T-helper 1 cell treated with Interleukin-12 subunit alpha and Interleukin-12 subunit beta and Interleukin-4 antibody, amounts not matched to agents 30 μg/mL and 1 μg/mL, for 36 hours (primary cell): ENCODE measurements around the gene GSDMA.

Experiments
- H3K27ac Mint-ChIP-seq: one replicate; pipeline ENCODE4 v1.8.0; 2021; ENCODE audit warnings: mild to moderate bottlenecking, mixed read lengths
- H3K27me3 Mint-ChIP-seq: one replicate; pipeline ENCODE4 v1.8.0; 2021; ENCODE audit warnings: low read depth, mixed read lengths
- H3K36me3 Mint-ChIP-seq: one replicate; pipeline ENCODE4 v1.8.0; 2021; ENCODE audit warnings: low read depth, mixed read lengths
- H3K4me1 Mint-ChIP-seq: one replicate; pipeline ENCODE4 v1.8.0; 2021; ENCODE audit warnings: low read depth, mixed read lengths
- H3K4me3 Mint-ChIP-seq: one replicate; pipeline ENCODE4 v1.8.0; 2021; ENCODE audit warnings: mild to moderate bottlenecking, moderate library complexity, mixed read lengths
- H3K9me3 Mint-ChIP-seq: one replicate; pipeline ENCODE4 v1.8.0; 2021; ENCODE audit warnings: mixed read lengths

The GSDMA gene

DNA sequence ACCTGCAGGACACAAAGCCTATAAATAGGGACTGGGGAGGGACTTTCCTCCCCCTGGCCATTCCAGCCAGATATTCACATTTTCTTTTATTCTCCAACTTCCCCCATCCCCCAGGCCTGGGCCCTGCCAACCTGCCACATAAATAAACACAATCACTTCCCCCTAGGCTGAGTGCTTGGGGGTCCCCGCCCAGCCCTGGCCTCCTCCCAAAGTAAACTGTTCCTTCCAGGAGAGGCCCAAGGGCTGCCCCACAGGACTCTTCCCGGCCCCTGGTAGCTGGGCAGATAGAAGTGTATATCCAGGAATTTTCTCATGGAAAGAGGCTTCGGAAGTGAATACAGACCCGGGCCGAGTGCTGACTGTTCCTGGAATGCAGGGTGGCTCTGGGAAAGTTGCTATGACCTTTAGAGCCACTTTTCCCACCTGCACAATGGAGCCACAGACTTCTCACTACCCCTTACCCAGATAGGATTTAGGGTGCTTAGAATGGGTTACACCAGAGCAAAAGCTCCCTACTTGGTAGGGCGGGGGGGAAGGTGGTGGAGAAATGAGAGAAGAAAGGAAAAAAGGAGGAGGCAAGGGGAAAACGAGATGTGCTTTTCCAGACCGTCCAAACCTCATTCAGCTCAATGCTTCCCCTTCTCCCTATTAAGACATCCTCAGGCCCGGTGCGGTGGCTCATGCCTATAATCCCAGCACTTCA, 60.9 kb downstream of the GSDMA start:
- Mint-ChIP-seq H3K4me1 (peaks cover 14% of the 10 kb centered on the region), H3K4me3 (no peak overlapping the region), H3K27me3 (no peaks in the 10 kb centered on the region), H3K36me3 (peaks cover 43% of the 10 kb centered on the region), H3K27ac (no peak overlapping the region), H3K9me3 (no peaks in the 10 kb centered on the region)

DNA sequence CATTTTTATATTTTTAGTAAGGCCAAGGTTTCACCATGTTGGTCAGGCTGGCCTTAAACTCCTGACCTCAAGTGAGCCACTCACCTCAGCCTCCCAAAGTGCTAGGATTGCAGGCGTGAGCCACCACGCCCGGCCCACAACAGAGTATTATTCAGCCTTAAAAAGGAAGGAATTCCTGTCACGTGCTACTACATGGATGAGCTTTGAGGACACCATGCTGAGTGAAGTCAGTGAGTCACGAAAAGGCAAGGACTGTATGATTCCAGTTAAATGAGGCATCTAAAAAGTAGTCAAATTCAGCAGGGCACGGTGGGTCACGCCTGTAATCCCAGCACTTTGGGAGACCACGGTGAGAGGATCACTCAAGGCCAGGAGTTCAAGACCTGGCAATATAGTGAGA, 62.1 kb downstream of the GSDMA start:
- Mint-ChIP-seq H3K36me3 (peaks cover 44% of the 10 kb centered on the region), H3K27me3 (no peaks in the 10 kb centered on the region), H3K9me3 (no peaks in the 10 kb centered on the region), H3K4me3 (no peak overlapping the region), H3K4me1 (peaks cover 14% of the 10 kb centered on the region), H3K27ac (no peak overlapping the region)

DNA sequence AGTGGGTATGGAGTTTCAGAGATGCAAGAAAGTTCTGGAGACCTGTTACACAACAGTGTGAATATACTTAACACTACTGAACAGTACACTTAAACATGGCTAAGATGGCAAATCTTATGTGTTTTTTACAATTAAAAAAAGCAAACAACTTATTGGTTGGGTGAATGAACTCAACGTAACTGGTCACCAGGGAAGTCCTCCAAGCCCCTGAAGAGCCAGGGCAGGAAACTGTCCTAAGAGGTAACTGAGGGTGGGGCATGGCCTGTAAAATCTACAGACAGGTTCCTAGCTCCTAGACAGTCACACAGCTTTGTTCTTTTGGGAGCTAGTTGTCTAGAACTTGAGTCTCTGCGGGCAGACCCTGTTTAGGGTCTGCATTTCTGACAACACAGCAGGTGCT, 62.8 kb downstream of the GSDMA start:
- Mint-ChIP-seq H3K4me1 (peaks cover 14% of the 10 kb centered on the region), H3K36me3 (peaks cover 44% of the 10 kb centered on the region), H3K27ac (no peak overlapping the region), H3K27me3 (no peaks in the 10 kb centered on the region), H3K9me3 (no peaks in the 10 kb centered on the region), H3K4me3 (no peak overlapping the region)

DNA sequence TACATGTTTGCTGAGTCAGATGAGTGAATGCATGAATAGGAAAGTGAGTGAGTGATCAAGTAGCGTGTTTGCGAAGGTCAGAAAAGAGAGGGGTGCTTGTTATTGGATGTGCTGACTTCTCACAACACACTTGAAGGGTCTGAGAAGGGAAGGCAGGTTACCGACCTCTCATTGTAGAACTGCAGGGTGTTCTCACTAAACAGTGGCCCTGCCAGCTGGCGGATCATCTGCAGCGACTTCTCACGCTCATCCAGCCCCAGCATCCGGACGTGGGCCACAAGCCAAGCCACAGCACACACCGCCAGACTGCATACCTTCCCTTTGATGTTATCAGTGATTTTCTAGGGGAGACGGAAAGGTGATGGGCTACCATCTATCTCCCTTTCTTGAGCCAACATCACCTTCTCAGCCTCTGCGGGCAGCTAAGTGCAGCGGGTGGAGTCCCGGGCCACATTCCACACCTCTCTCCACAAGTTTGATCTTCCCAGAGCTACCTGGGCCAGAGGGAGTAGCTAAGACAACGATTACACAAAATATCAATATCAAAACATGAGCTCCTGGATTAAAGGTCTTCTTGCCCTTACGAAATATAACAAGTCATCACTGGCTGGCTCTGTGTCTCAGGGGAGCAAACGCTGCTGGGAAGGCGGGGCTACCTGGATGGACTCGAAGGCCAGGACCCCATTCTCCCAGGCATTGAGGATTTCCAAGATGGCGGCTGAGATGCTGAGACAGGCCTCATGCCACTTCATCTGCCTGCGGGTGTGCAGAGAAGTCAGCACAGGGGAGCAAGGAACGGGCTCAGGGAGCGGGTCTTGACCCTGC, 63.4 kb downstream of the GSDMA start:
- H3K27me3 Mint-ChIP-seq, result no peaks in the 10 kb centered on the region
- H3K4me1 Mint-ChIP-seq, result peaks cover 14% of the 10 kb centered on the region
- no peak overlapping the region for H3K27ac Mint-ChIP-seq
- no peaks in the 10 kb centered on the region for H3K9me3 Mint-ChIP-seq
- H3K36me3 Mint-ChIP-seq, result peaks cover 46% of the 10 kb centered on the region
- H3K4me3 Mint-ChIP-seq, result no peak overlapping the region

DNA sequence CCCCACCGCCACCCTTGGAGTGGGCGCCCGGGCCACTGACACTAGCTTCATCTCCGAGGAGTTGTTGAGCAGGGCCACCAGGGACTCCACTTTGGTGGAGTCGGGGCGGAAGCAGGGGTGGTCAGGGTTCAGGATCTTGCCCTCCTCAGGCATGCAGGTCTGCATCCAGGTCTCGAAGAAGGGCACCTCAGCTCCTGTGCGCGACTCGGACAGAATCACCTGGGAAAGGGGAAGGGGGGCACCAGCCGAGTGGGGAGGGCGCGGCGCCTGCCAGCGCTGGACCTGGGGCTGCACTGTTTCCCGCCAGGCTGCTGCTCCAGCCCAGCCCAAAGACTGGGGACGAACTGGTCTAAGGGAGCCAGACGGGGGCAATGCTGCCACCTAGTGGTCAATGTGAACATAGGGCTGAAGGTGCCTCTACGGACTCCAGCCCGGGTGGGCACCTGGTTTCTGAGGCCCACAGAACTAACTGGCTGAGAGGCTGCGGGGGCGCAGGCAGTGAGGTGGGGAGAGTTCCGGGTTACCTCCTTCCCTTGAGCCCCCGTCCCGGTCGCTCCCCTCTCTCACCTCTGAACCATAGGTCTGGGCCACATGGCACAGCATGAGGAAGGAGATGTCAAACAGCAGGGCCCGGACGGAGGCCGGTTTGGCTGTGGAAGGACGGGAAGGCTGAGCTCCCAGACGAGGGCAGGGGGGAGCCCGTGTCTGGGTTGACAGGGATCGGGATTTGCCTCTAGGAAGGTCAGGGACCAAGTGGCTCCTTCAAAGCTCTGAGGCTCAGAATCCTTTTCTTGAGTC, 64.2 kb downstream of the GSDMA start:
- Mint-ChIP-seq H3K27me3 (no peaks in the 10 kb centered on the region), H3K4me3 (no peak overlapping the region), H3K9me3 (no peaks in the 10 kb centered on the region), H3K4me1 (peaks cover 14% of the 10 kb centered on the region), H3K36me3 (peaks cover 46% of the 10 kb centered on the region), H3K27ac (no peak overlapping the region)
